HepG2 (cell line): ENCODE results near the gene IMP3. TPM values are rescaled to one million over a fixed set of nuclear protein-coding genes. Genes with fewer than 3 reads are reported as not detected.

ENCODE experiments used
- CHD2 ChIP-seq: IDR thresholded peaks from 2 replicates; pipeline ENCODE4 v1.6.1; 2011; ENCODE audit warnings: low read depth, low read length, improper control_type of control experiment
- FOXA1 ChIP-seq, 2 experiments: fragments of 450-650 bp in 1 of 2; sonication (generic) in 1 of 2; formaldehyde crosslinking in 1 of 2; IDR thresholded peaks; 2 replicates each; pipeline versions ENCODE4 v1.4.0 to v1.6.1; 2016 to 2020; ENCODE audit warnings: missing genetic modification reagents in 1 of 2
- GABPA ChIP-seq, 2 experiments: IDR thresholded peaks; 2 replicates each; pipeline ENCODE4 v1.6.1; 2011 to 2016; ENCODE audit warnings: low read depth in 2 of 2, low read length in 1 of 2, missing biosample characterization in 1 of 2, missing genetic modification characterization in 1 of 2
- HES4 ChIP-seq: sonication (generic); formaldehyde crosslinking; IDR thresholded peaks from 2 replicates; pipeline ENCODE4 v1.9.0; 2021; ENCODE audit warnings: mild to moderate bottlenecking, missing genetic modification reagents, borderline replicate concordance
- HMGA1 ChIP-seq: sonication (generic); formaldehyde crosslinking; conservative IDR thresholded peaks from 2 replicates; pipeline ENCODE4 v1.4.0; 2020; ENCODE audit warnings: missing genetic modification reagents
- MLX ChIP-seq: IDR thresholded peaks from 2 replicates; pipeline ENCODE4 v1.6.1; 2016
- POLR2A ChIP-seq, 2 experiments: IDR thresholded peaks; 2 replicates each; pipeline ENCODE4 v1.6.1; 2011; ENCODE audit warnings: low read depth in 2 of 2, low read length in 2 of 2, mild to moderate bottlenecking in 1 of 2, moderate library complexity in 1 of 2; ENCODE audit not compliant: insufficient read depth in 1 of 2
- SIN3B ChIP-seq: fragments of 150-350 bp; IDR thresholded peaks from 2 replicates; pipeline ENCODE4 v1.6.1; 2014; ENCODE audit warnings: low read length
- TBX2 ChIP-seq: sonication (generic); formaldehyde crosslinking; IDR thresholded peaks from 2 replicates; pipeline ENCODE4 v1.5.0; 2020; ENCODE audit warnings: missing genetic modification reagents, mild to moderate bottlenecking, borderline replicate concordance
- ZBTB44 ChIP-seq: sonication (generic); formaldehyde crosslinking; IDR thresholded peaks from 2 replicates; pipeline ENCODE4 v1.4.0; 2020; ENCODE audit warnings: missing genetic modification reagents
- ZBTB7B ChIP-seq: sonication (generic); formaldehyde crosslinking; IDR thresholded peaks from 2 replicates; pipeline ENCODE4 v1.4.0; 2020; ENCODE audit warnings: missing genetic modification reagents
- ZNF264 ChIP-seq: sonication (generic); formaldehyde crosslinking; IDR thresholded peaks from 2 replicates; pipeline ENCODE4 v1.4.0; 2020; ENCODE audit warnings: missing genetic modification reagents
- ZNF274 ChIP-seq: sonication (generic); formaldehyde crosslinking; IDR thresholded peaks from 2 replicates; pipeline ENCODE4 v1.5.1; 2020; ENCODE audit warnings: mild to moderate bottlenecking, missing genetic modification reagents
- ZNF318 ChIP-seq: sonication (generic); formaldehyde crosslinking; IDR thresholded peaks from 2 replicates; pipeline ENCODE4 v1.4.0; 2020; ENCODE audit warnings: mild to moderate bottlenecking, missing genetic modification reagents
- ZNF83 ChIP-seq: sonication (generic); formaldehyde crosslinking; IDR thresholded peaks from 2 replicates; pipeline ENCODE4 v1.4.0; 2020; ENCODE audit warnings: missing genetic modification reagents, mild to moderate bottlenecking, borderline replicate concordance
- ZSCAN22 ChIP-seq: sonication (generic); formaldehyde crosslinking; IDR thresholded peaks from 2 replicates; pipeline ENCODE4 v1.4.0; 2020; ENCODE audit warnings: mild to moderate bottlenecking, missing genetic modification reagents
- ZSCAN25 ChIP-seq: sonication (generic); formaldehyde crosslinking; IDR thresholded peaks from 2 replicates; pipeline ENCODE4 v1.8.0; 2022; ENCODE audit warnings: mild to moderate bottlenecking, missing genetic modification reagents
- polyA plus RNA-seq, 8 experiments: library from polyadenylated mRNA; depleted of rRNA in 3 of 8; stranded (reverse) in 7 of 8; unstranded in 1 of 8; fragments of >200 nt; fragmentation: Illumina TruSeq in 4 of 8; extraction: Trizol in 4 of 8; gene quantifications; 2 replicates each; pipeline versions ENCODE4 v1.2.1 to v1.2.3, GENCODE V29; 2011 to 2016; ENCODE audit warnings: low read depth in 4 of 8, missing spikeins in 1 of 8, mixed read lengths in 1 of 8; ENCODE audit not compliant: insufficient read depth in 1 of 8
- total RNA-seq, 5 experiments: library from RNA; depleted of rRNA; stranded (reverse); fragments of >200 nt; fragmentation: Illumina TruSeq; extraction: Trizol; gene quantifications; 2 replicates each; pipeline ENCODE4 v1.2.3, GENCODE V29; 2016; ENCODE audit warnings: low read depth in 1 of 5
- TF ChIP-seq, protein P1 (sequence below): sonication (generic); formaldehyde crosslinking; IDR thresholded peaks from 2 replicates; pipeline ENCODE4 v1.5.0; 2020; ENCODE audit warnings: missing genetic modification reagents

The IMP3 gene
- total and polyA plus RNA-seq, 2 of the 13 experiments (the other 11 are each of a cell fraction or from before 2014, with no cell fraction given), result 38.3 to 143 TPM

- TF ChIP-seq HES4 (CRISPR knock-in tag), result 0 out of 2 replicates have a peak, but pooled peaks have one; percentile 13
- no peak; the same call in 1 of the 2 replicates for TF ChIP-seq ZBTB44
- no peak for TF ChIP-seq FOXA1 (IDR thresholded peaks at IDR 0.05)
- TF ChIP-seq FOXA1 (CRISPR knock-in tag; IDR thresholded peaks at IDR 0.05), result no peak; the same call in 1 of the 2 replicates
- TF ChIP-seq GABPA (IDR thresholded peaks at IDR 0.05; ENCODE audit: low read depth, low read length), result peak; percentile 78
- TF ChIP-seq GABPA (CRISPR knock-in tag; IDR thresholded peaks at IDR 0.05; ENCODE audit: low read depth), result peak; percentile 90
- TF ChIP-seq ZBTB7B (CRISPR knock-in tag), result peak; percentile 87; the same call in 1 of the 2 replicates
- peak; percentile 90 for TF ChIP-seq TBX2
- peak; percentile 51; the same call in 1 of the 2 replicates for TF ChIP-seq MLX (CRISPR knock-in tag)
- TF ChIP-seq, protein P1, sequence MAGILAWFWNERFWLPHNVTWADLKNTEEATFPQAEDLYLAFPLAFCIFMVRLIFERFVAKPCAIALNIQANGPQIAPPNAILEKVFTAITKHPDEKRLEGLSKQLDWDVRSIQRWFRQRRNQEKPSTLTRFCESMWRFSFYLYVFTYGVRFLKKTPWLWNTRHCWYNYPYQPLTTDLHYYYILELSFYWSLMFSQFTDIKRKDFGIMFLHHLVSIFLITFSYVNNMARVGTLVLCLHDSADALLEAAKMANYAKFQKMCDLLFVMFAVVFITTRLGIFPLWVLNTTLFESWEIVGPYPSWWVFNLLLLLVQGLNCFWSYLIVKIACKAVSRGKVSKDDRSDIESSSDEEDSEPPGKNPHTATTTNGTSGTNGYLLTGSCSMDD (CRISPR knock-in tag), result no peak
- TF ChIP-seq SIN3B, result no peak; the same call in 1 of the 2 replicates
- TF ChIP-seq ZSCAN25 (CRISPR knock-in tag), result no peak
- peak; percentile 43; the same call in 1 of the 2 replicates for TF ChIP-seq ZNF264 (CRISPR knock-in tag)
- 0 out of 2 replicates have a peak, but pooled peaks have one; percentile 38 for TF ChIP-seq ZNF318 (CRISPR knock-in tag)
- TF ChIP-seq POLR2A (IDR thresholded peaks at IDR 0.05; ENCODE audit: insufficient read depth in 1 of 2, low read depth in 2 of 2, low read length in 2 of 2), result peak; percentile 45 to 76; a peak in 3 of 4 replicates
- no peak for TF ChIP-seq ZNF83 (CRISPR knock-in tag)
- TF ChIP-seq ZNF274 (CRISPR knock-in tag), result no peak
- TF ChIP-seq CHD2, result no peak
- TF ChIP-seq HMGA1 (CRISPR knock-in tag), result no peak
- peak; percentile 48; the same call in 1 of the 2 replicates for TF ChIP-seq ZSCAN22 (CRISPR knock-in tag)
Observed at GRCh38 chr15:75625542-75626347, 14.3 kb downstream of the IMP3 start, which contains the start of gene SNUPN (continued).
